Bone marrow (tissue), 2 donors: ENCODE data around the gene TSPEAR.
"Not testable (repeated sequence)": the region's sequence is repeated elsewhere in the genome, so short reads cannot be mapped to it uniquely, and the experiment has no call there.

Source experiments
- DNase-seq, 2 donors: peaks; one replicate each; lab custom pipeline; 2025; lab: John Stamatoyannopoulos, UW

The TSPEAR gene

GRCh38 chr21:44568667-44569556 is 142.5 kb downstream of the TSPEAR start:
- DNase-seq: no peak

GRCh38 chr21:44568261-44568660 is 143.1 kb downstream of the TSPEAR start:
- DNase-seq: no peak

- DNase-seq: no peak
Measured at GRCh38 chr21:44567481-44568171, 143.7 kb downstream of the TSPEAR start.

GRCh38 chr21:44566403-44566802 is 145.0 kb downstream of the TSPEAR start:
- peak in 1 of 2 donors; percentile 10 for DNase-seq

- no peak for DNase-seq
Measured at GRCh38 chr21:44564886-44565598, 146.3 kb downstream of the TSPEAR start.

- no peak for DNase-seq
Measured at GRCh38 chr21:44564099-44564498, 147.3 kb downstream of the TSPEAR start.

GRCh38 chr21:44558695-44559094 is 152.7 kb downstream of the TSPEAR start, which contains the start of gene KRTAP10-3:
TSS of gene KRTAP10-3 (minus strand) at chr21:44558795. CDS start at chr21:44558715, 80 bp downstream.
- DNase-seq: no peak

GRCh38 chr21:44558329-44558675 is 153.1 kb downstream of the TSPEAR start:
- not testable (repeated sequence) for DNase-seq

GRCh38 chr21:44557491-44558328 is 153.7 kb downstream of the TSPEAR start:
- no peak for DNase-seq

- DNase-seq: no peak
Measured at GRCh38 chr21:44556879-44557278, 154.5 kb downstream of the TSPEAR start.

- DNase-seq: no peak
Measured at GRCh38 chr21:44555200-44555875, 156.0 kb downstream of the TSPEAR start.

- DNase-seq: no peak
Measured at GRCh38 chr21:44552681-44553080, 158.7 kb downstream of the TSPEAR start.

- no peak for DNase-seq
Measured at GRCh38 chr21:44552136-44552535, 159.2 kb downstream of the TSPEAR start.

- no peak for DNase-seq
Measured at GRCh38 chr21:44551340-44551961, 159.9 kb downstream of the TSPEAR start, which contains the start of gene KRTAP10-2. TSS of gene KRTAP10-2 (minus strand) at chr21:44551505. CDS start at chr21:44551458, 47 bp downstream.

- no peak for DNase-seq
Measured at GRCh38 chr21:44550807-44551206, 160.6 kb downstream of the TSPEAR start.

- not testable (repeated sequence) for DNase-seq
Measured at GRCh38 chr21:44550285-44550684, 161.1 kb downstream of the TSPEAR start.

GRCh38 chr21:44549525-44550211 is 161.7 kb downstream of the TSPEAR start:
- DNase-seq: no peak

GRCh38 chr21:44548922-44549321 is 162.4 kb downstream of the TSPEAR start:
- DNase-seq: no peak

GRCh38 chr21:44548381-44548780 is 163.0 kb downstream of the TSPEAR start:
- DNase-seq: no peak
